Retinal pigment epithelial cell (primary cell): ENCODE measurements around the gene SEC61A1.

Experiments
- DNase-seq: peaks from one replicate; pipeline ENCODE4 v3.0.0-alpha.2; 2010; ENCODE audit warnings: low read depth
- H3K4me3 ChIP-seq: 2 replicates; pipeline ENCODE4 v1.5.1; 2011; ENCODE audit warnings: mild to moderate bottlenecking, low read length, control low read depth, moderate library complexity
- CTCF ChIP-seq: conservative IDR thresholded peaks from 2 replicates; pipeline ENCODE4 v1.5.1; 2011; ENCODE audit warnings: low read depth, low read length, control low read depth, inconsistent platforms

The SEC61A1 gene

GRCh38 chr3:128012050-128012449, 40.2 kb upstream of the SEC61A1 start:
- no peak for DNase-seq
- H3K4me3 ChIP-seq = no peak overlapping the region
- TF ChIP-seq CTCF = no peak

- no peak overlapping the region for H3K4me3 ChIP-seq
- no peak for DNase-seq
- TF ChIP-seq CTCF = no peak
Observed at GRCh38 chr3:128014548-128014947, 37.7 kb upstream of the SEC61A1 start.

- TF ChIP-seq CTCF = no peak
- DNase-seq = no peak
- H3K4me3 ChIP-seq = no peak overlapping the region
Observed at GRCh38 chr3:128016502-128016901, 35.7 kb upstream of the SEC61A1 start.

- no peak overlapping the region for H3K4me3 ChIP-seq
- no peak for DNase-seq
- no peak for TF ChIP-seq CTCF
Observed at GRCh38 chr3:128021768-128022372, 30.4 kb upstream of the SEC61A1 start.

GRCh38 chr3:128033102-128033501, 19.1 kb upstream of the SEC61A1 start:
- H3K4me3 ChIP-seq = no peak overlapping the region
- no peak for DNase-seq
- no peak for TF ChIP-seq CTCF

GRCh38 chr3:128036119-128036518, 16.1 kb upstream of the SEC61A1 start:
- TF ChIP-seq CTCF = no peak
- DNase-seq = no peak
- H3K4me3 ChIP-seq = no peak overlapping the region

- no peak for TF ChIP-seq CTCF
- no peak for DNase-seq
- H3K4me3 ChIP-seq = no peak overlapping the region
Observed at GRCh38 chr3:128040041-128040440, 12.2 kb upstream of the SEC61A1 start.
